Muscle of leg (tissue), 11 donors: ENCODE results near the gene CELF6. TPM values are rescaled to one million over a fixed set of nuclear protein-coding genes. Genes with fewer than 3 reads are reported as not detected.

ENCODE experiments used
- DNase-seq: peaks from one replicate; pipeline ENCODE4 v3.0.0; 2013
- H3K27ac ChIP-seq: one replicate; pipeline ENCODE4 v1.5.1; 2013; ENCODE audit warnings: mild to moderate bottlenecking, low read length, control low read depth
- H3K27me3 ChIP-seq: one replicate; pipeline ENCODE4 v1.6.1; 2013; ENCODE audit warnings: low read length; ENCODE audit not compliant: control insufficient read depth, insufficient read depth
- H3K36me3 ChIP-seq: one replicate; pipeline ENCODE4 v1.6.1; 2013; ENCODE audit warnings: low read length; ENCODE audit not compliant: control insufficient read depth, insufficient read depth
- H3K4me1 ChIP-seq: one replicate; pipeline ENCODE4 v1.6.1; 2013; ENCODE audit warnings: low read length; ENCODE audit not compliant: control insufficient read depth, insufficient read depth
- H3K4me3 ChIP-seq: one replicate; pipeline ENCODE4 v1.5.1; 2013; ENCODE audit warnings: low read length, control low read depth
- H3K9me3 ChIP-seq: replicated peaks from 2 replicates; pipeline ENCODE4 v1.6.1; 2013; ENCODE audit warnings: low read depth, low read length; ENCODE audit not compliant: control insufficient read depth
- WGBS: methylation state at CpG from one replicate; pipeline ENCODE4 v1.1.5; 2013; ENCODE audit warnings: missing lambda C conversion rate; ENCODE audit not compliant: insufficient coverage; 5-methylcytosine and 5-hydroxymethylcytosine counted together
- polyA plus RNA-seq, 8 donors: library from polyadenylated mRNA; unstranded; fragments of 120-200 nt; gene quantifications; one replicate each; pipeline versions ENCODE4 v1.2.1 to v1.2.3, GENCODE V29; 2013; ENCODE audit warnings: inconsistent platforms in 1 of 8, low replicate concordance in 1 of 8; ENCODE audit not compliant: insufficient read length in 8 of 8, insufficient read depth in 1 of 8
- total RNA-seq: library from RNA; stranded (reverse); fragments of 120-200 nt; gene quantifications from one replicate; pipeline ENCODE4 v1.2.4, GENCODE V29; 2013

The CELF6 gene
- total and polyA plus RNA-seq, 9 donors = 0.48 to 2.6 (median 1.2) TPM

GRCh38 chr15:72345280-72345679 is 25.3 kb upstream of the CELF6 start:
- 68% methylated on average over 4 of the region's 7 CpGs for WGBS
- no peak for DNase-seq
- H3K4me3 ChIP-seq = no peak overlapping the region
- H3K36me3 ChIP-seq = peaks cover 68% of the 10 kb centered on the region
- H3K4me1 ChIP-seq = no peaks in the 10 kb centered on the region
- no peaks in the 10 kb centered on the region for H3K9me3 ChIP-seq
- H3K27ac ChIP-seq = no peak overlapping the region
- H3K27me3 ChIP-seq = no peaks in the 10 kb centered on the region

GRCh38 chr15:72344602-72345001 is 24.6 kb upstream of the CELF6 start:
- Histone ChIP-seq H3K27ac (no peak overlapping the region), H3K27me3 (no peaks in the 10 kb centered on the region), H3K4me1 (no peaks in the 10 kb centered on the region), H3K4me3 (no peak overlapping the region), H3K9me3 (no peaks in the 10 kb centered on the region), H3K36me3 (peaks cover 63% of the 10 kb centered on the region)
- 71% methylated on average over 1 of the region's 1 CpG for WGBS
- DNase-seq = no peak

- H3K36me3 ChIP-seq = peaks cover 49% of the 10 kb centered on the region
- WGBS = 26% methylated on average over 3 of the region's 11 CpGs
- no peaks in the 10 kb centered on the region for H3K9me3 ChIP-seq
- no peak for DNase-seq
- H3K27ac ChIP-seq = no peak overlapping the region
- no peak overlapping the region for H3K4me3 ChIP-seq
- H3K4me1 ChIP-seq = no peaks in the 10 kb centered on the region
- H3K27me3 ChIP-seq = no peaks in the 10 kb centered on the region
These were observed 22.4 kb upstream of the CELF6 start for GRCh38 chr15:72342385-72342784.

GRCh38 chr15:72341361-72341760 is 21.4 kb upstream of the CELF6 start:
- no peak for DNase-seq
- H3K4me1 ChIP-seq = no peaks in the 10 kb centered on the region
- peaks cover 42% of the 10 kb centered on the region for H3K36me3 ChIP-seq
- H3K9me3 ChIP-seq = no peaks in the 10 kb centered on the region
- 69% methylated on average over 2 of the region's 6 CpGs for WGBS
- no peak overlapping the region for H3K4me3 ChIP-seq
- H3K27ac ChIP-seq = no peak overlapping the region
- no peaks in the 10 kb centered on the region for H3K27me3 ChIP-seq

GRCh38 chr15:72340366-72340765 is 20.4 kb upstream of the CELF6 start:
- Histone ChIP-seq H3K27me3 (no peaks in the 10 kb centered on the region), H3K27ac (no peak overlapping the region), H3K4me3 (no peak overlapping the region), H3K36me3 (peaks cover 33% of the 10 kb centered on the region), H3K9me3 (no peaks in the 10 kb centered on the region), H3K4me1 (no peaks in the 10 kb centered on the region)
- no peak for DNase-seq
- no CpG with 5 or more reads among the region's 1 CpG for WGBS

GRCh38 chr15:72339777-72340177 is 19.8 kb upstream of the CELF6 start:
- no peak overlapping the region for H3K27ac ChIP-seq
- no peak overlapping the region for H3K4me3 ChIP-seq
- H3K36me3 ChIP-seq = peaks cover 31% of the 10 kb centered on the region
- H3K9me3 ChIP-seq = no peaks in the 10 kb centered on the region
- peak; percentile 47 for DNase-seq
- H3K4me1 ChIP-seq = no peaks in the 10 kb centered on the region
- H3K27me3 ChIP-seq = no peaks in the 10 kb centered on the region
- WGBS = 43% methylated on average over 3 of the region's 3 CpGs

- no peaks in the 10 kb centered on the region for H3K9me3 ChIP-seq
- no peaks in the 10 kb centered on the region for H3K27me3 ChIP-seq
- no peak overlapping the region for H3K27ac ChIP-seq
- H3K4me3 ChIP-seq = no peak overlapping the region
- no peak for DNase-seq
- 91% methylated on average over 9 of the region's 9 CpGs for WGBS
- H3K4me1 ChIP-seq = no peaks in the 10 kb centered on the region
- peaks cover 21% of the 10 kb centered on the region for H3K36me3 ChIP-seq
These were observed 18.8 kb upstream of the CELF6 start for GRCh38 chr15:72338617-72339321.

- no peaks in the 10 kb centered on the region for H3K27me3 ChIP-seq
- DNase-seq = no peak
- no peaks in the 10 kb centered on the region for H3K4me1 ChIP-seq
- H3K36me3 ChIP-seq = peaks cover 19% of the 10 kb centered on the region
- no CpG with 5 or more reads among the region's 2 CpGs for WGBS
- no peak overlapping the region for H3K4me3 ChIP-seq
- no peak overlapping the region for H3K27ac ChIP-seq
- H3K9me3 ChIP-seq = no peaks in the 10 kb centered on the region
These were observed 18.2 kb upstream of the CELF6 start for GRCh38 chr15:72338148-72338547.

GRCh38 chr15:72334842-72335241 is 14.9 kb upstream of the CELF6 start:
- WGBS = no CpG with 5 or more reads among the region's 2 CpGs
- DNase-seq = no peak
- Histone ChIP-seq H3K36me3 (peaks cover 16% of the 10 kb centered on the region), H3K27me3 (no peaks in the 10 kb centered on the region), H3K9me3 (no peaks in the 10 kb centered on the region), H3K27ac (no peak overlapping the region), H3K4me3 (no peak overlapping the region), H3K4me1 (no peaks in the 10 kb centered on the region)

- H3K36me3 ChIP-seq = peaks cover 13% of the 10 kb centered on the region
- H3K4me1 ChIP-seq = no peaks in the 10 kb centered on the region
- WGBS = 80% methylated on average over 1 of the region's 3 CpGs
- DNase-seq = no peak
- no peaks in the 10 kb centered on the region for H3K9me3 ChIP-seq
- no peak overlapping the region for H3K4me3 ChIP-seq
- H3K27ac ChIP-seq = no peak overlapping the region
- H3K27me3 ChIP-seq = no peaks in the 10 kb centered on the region
These were observed 11.1 kb upstream of the CELF6 start for GRCh38 chr15:72331021-72331420.

- Histone ChIP-seq H3K4me1 (peaks cover 11% of the 10 kb centered on the region), H3K36me3 (peaks cover 7% of the 10 kb centered on the region), H3K27me3 (peaks cover 3% of the 10 kb centered on the region), H3K4me3 (no peak overlapping the region), H3K27ac (no peak overlapping the region), H3K9me3 (peaks cover 2% of the 10 kb centered on the region)
- WGBS = no CpG with 5 or more reads among the region's 1 CpG
- no peak for DNase-seq
These were observed 3.8 kb upstream of the CELF6 start for GRCh38 chr15:72323752-72324151.
